Neural cell (in vitro differentiated cells): ENCODE measurements around the gene SETD2. TPM values are rescaled to one million over a fixed set of nuclear protein-coding genes. Genes with fewer than 3 reads are reported as not detected.

Source experiments
- H2AFZ ChIP-seq: fragments of 200-600, 300-800 bp; sonication (generic), shearing (Covaris generic); 2 replicates; pipeline ENCODE4 v1.6.0; 2014; ENCODE audit warnings: low read depth, mild to moderate bottlenecking, antibody characterized with exemption, low read length, moderate library complexity
- H3F3A ChIP-seq: fragments of 200-600 bp; shearing (Covaris generic); 2 replicates; pipeline ENCODE4 v1.6.1; 2016; ENCODE audit warnings: mild to moderate bottlenecking, moderate library complexity, mixed read lengths, antibody characterized with exemption, low read length; ENCODE audit not compliant: insufficient read depth, poor library complexity, severe bottlenecking
- H3K27ac ChIP-seq: fragments of 200-600, 300-800 bp; sonication (generic), shearing (Covaris generic); 2 replicates; pipeline ENCODE4 v1.5.1; 2014; ENCODE audit warnings: mild to moderate bottlenecking, low read length, moderate library complexity
- H3K27me3 ChIP-seq: fragments of 300-800, 200-600 bp; sonication (generic), shearing (Covaris generic); 2 replicates; pipeline ENCODE4 v1.6.0; 2014; ENCODE audit warnings: mild to moderate bottlenecking, low read depth, low read length, moderate library complexity; ENCODE audit not compliant: insufficient read depth
- H3K36me3 ChIP-seq: fragments of 300-800, 200-600 bp; sonication (generic), shearing (Covaris generic); 2 replicates; pipeline ENCODE4 v1.5.1; 2014; ENCODE audit warnings: mild to moderate bottlenecking, antibody characterized with exemption, low read length, moderate library complexity; ENCODE audit not compliant: insufficient read depth
- H3K4me2 ChIP-seq: fragments of 300-800, 200-600 bp; sonication (generic), shearing (Covaris generic); 2 replicates; pipeline ENCODE4 v1.6.0; 2014; ENCODE audit warnings: mild to moderate bottlenecking, low read length
- H3K4me3 ChIP-seq: fragments of 300-800, 200-600 bp; sonication (generic), shearing (Covaris generic); 2 replicates; pipeline ENCODE4 v1.5.1; 2014; ENCODE audit warnings: mild to moderate bottlenecking, low read length, moderate library complexity
- H3K79me2 ChIP-seq: fragments of 200-600 bp; shearing (Covaris generic); replicated peaks from 2 replicates; pipeline ENCODE4 v1.6.0; 2014; ENCODE audit warnings: mild to moderate bottlenecking, low read length, moderate library complexity; ENCODE audit not compliant: insufficient read depth
- H3K9ac ChIP-seq: fragments of 300-800, 200-600 bp; sonication (generic), shearing (Covaris generic); 2 replicates; pipeline ENCODE4 v1.6.1; 2016; ENCODE audit warnings: mild to moderate bottlenecking, low read length, mixed read lengths
- H3K9me2 ChIP-seq: fragments of 200-600 bp; shearing (Covaris generic); 2 replicates; pipeline ENCODE4 v1.6.1; 2016; ENCODE audit warnings: mild to moderate bottlenecking, low read length, mixed read lengths; ENCODE audit not compliant: insufficient read depth
- H3K9me3 ChIP-seq: fragments of 200-600, 300-800 bp; sonication (generic), shearing (Covaris generic); 2 replicates; pipeline ENCODE4 v1.6.1; 2016; ENCODE audit warnings: mild to moderate bottlenecking, mixed run types, low read length, moderate library complexity, mixed read lengths
- H4K20me1 ChIP-seq: fragments of 200-600 bp; shearing (Covaris generic); 2 replicates; pipeline ENCODE4 v1.6.1; 2016; ENCODE audit warnings: mild to moderate bottlenecking, mixed run types; ENCODE audit not compliant: insufficient read depth
- EP300 ChIP-seq: fragments of 450-650 bp; conservative IDR thresholded peaks from 2 replicates; pipeline ENCODE4 v1.6.1; 2014; ENCODE audit warnings: antibody characterized with exemption, mild to moderate bottlenecking, moderate library complexity; ENCODE audit not compliant: poor library complexity, severe bottlenecking
- EZH2 ChIP-seq: fragments of 200-600, 300-800 bp; shearing (Covaris generic), sonication (generic); IDR thresholded peaks from 2 replicates; pipeline ENCODE4 v1.6.1; 2014; ENCODE audit warnings: antibody characterized with exemption, low read length, borderline replicate concordance, mild to moderate bottlenecking; ENCODE audit not compliant: insufficient read depth, poor library complexity, severe bottlenecking
- MXI1 ChIP-seq: fragments of 450-650 bp; conservative IDR thresholded peaks from 2 replicates; pipeline ENCODE4 v1.6.1; 2014; ENCODE audit warnings: antibody characterized with exemption, mild to moderate bottlenecking; ENCODE audit not compliant: poor library complexity, severe bottlenecking
- POLR2AphosphoS5 ChIP-seq: IDR thresholded peaks from 2 replicates; pipeline ENCODE4 v1.6.1; 2012
- RAD21 ChIP-seq: fragments of 450-650 bp; conservative IDR thresholded peaks from 2 replicates; pipeline ENCODE4 v1.6.1; 2014; ENCODE audit warnings: antibody characterized with exemption, mild to moderate bottlenecking, moderate library complexity
- REST ChIP-seq: IDR thresholded peaks from 2 replicates; pipeline ENCODE4 v1.6.1; 2012; ENCODE audit warnings: borderline replicate concordance
- SMC3 ChIP-seq: fragments of 450-650 bp; conservative IDR thresholded peaks from 2 replicates; pipeline ENCODE4 v1.6.1; 2014; ENCODE audit warnings: antibody characterized with exemption, mild to moderate bottlenecking, moderate library complexity; ENCODE audit not compliant: poor library complexity
- TAF1 ChIP-seq: IDR thresholded peaks from 2 replicates; pipeline ENCODE4 v1.6.1; 2012; ENCODE audit warnings: low read depth
- polyA plus RNA-seq: library from polyadenylated mRNA; depleted of rRNA; stranded (reverse); fragments of >200 nt; gene quantifications from 2 replicates; pipeline ENCODE4 v1.2.3, GENCODE V29; 2014
- TF ChIP-seq, protein P1 (sequence below): fragments of 450-650 bp; IDR thresholded peaks from 2 replicates; pipeline ENCODE4 v1.5.1; 2014; ENCODE audit warnings: antibody characterized with exemption, mild to moderate bottlenecking, moderate library complexity; ENCODE audit not compliant: poor library complexity, severe bottlenecking

SETD2 gene
- polyA plus RNA-seq, 1 donor from 2014 or later, result 18.4 TPM

DNA sequence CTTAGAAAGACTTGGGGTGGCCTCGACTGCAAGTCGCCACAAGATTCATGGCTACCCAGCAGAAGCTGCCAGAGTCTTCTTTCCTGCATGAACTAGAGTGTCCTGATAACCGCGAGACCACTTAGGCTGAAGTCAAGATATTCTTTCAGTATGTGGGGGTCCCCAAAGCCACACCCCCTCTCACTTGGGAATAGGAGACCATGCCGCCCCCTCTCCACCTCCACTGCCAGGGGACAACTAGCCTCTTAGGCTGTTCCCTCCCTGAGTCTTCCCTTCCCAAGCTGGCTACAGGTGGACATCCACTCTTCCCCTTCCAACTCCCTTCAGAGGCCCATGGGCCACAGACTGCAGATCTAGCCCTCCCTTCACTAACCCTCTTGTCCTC is 186.1 kb downstream of the SETD2 start:
- Histone ChIP-seq H3F3A (no peaks in the 10 kb centered on the region), H4K20me1 (peaks cover 3% of the 10 kb centered on the region), H3K9me3 (no peaks in the 10 kb centered on the region), H3K27ac (no peak overlapping the region), H3K9ac (no peak overlapping the region), H3K27me3 (no peaks in the 10 kb centered on the region), H3K4me2 (no peak overlapping the region), H3K79me2 (peaks cover 30% of the 10 kb centered on the region), H3K4me3 (no peak overlapping the region), H3K36me3 (no peaks in the 10 kb centered on the region), H2AFZ (no peak overlapping the region), H3K9me2 (no peaks in the 10 kb centered on the region)
- TF ChIP-seq SMC3 (no peak), TAF1 (no peak), RAD21 (no peak), EZH2 (no peak), MXI1 (no peak), REST (no peak)
- TF ChIP-seq, protein P1, sequence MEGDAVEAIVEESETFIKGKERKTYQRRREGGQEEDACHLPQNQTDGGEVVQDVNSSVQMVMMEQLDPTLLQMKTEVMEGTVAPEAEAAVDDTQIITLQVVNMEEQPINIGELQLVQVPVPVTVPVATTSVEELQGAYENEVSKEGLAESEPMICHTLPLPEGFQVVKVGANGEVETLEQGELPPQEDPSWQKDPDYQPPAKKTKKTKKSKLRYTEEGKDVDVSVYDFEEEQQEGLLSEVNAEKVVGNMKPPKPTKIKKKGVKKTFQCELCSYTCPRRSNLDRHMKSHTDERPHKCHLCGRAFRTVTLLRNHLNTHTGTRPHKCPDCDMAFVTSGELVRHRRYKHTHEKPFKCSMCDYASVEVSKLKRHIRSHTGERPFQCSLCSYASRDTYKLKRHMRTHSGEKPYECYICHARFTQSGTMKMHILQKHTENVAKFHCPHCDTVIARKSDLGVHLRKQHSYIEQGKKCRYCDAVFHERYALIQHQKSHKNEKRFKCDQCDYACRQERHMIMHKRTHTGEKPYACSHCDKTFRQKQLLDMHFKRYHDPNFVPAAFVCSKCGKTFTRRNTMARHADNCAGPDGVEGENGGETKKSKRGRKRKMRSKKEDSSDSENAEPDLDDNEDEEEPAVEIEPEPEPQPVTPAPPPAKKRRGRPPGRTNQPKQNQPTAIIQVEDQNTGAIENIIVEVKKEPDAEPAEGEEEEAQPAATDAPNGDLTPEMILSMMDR, result no peak

- no peaks in the 10 kb centered on the region for H3K27me3 ChIP-seq
- H3K36me3 ChIP-seq, result no peaks in the 10 kb centered on the region
- peaks cover 3% of the 10 kb centered on the region for H4K20me1 ChIP-seq
- peaks cover 42% of the 10 kb centered on the region for H3K79me2 ChIP-seq
- no peaks in the 10 kb centered on the region for H3F3A ChIP-seq
- peak within 1 kb of the TSS; percentile 30 for H3K4me2 ChIP-seq
- H3K9me2 ChIP-seq, result no peaks in the 10 kb centered on the region
- peak within 1 kb of the TSS; percentile 94 for H3K9ac ChIP-seq
- peak within 1 kb of the TSS; percentile 93 for H3K4me3 ChIP-seq
- peak within 1 kb of the TSS; percentile 98 for H2AFZ ChIP-seq
- H3K27ac ChIP-seq, result peak within 1 kb of the TSS; percentile 96
- no peaks in the 10 kb centered on the region for H3K9me3 ChIP-seq
- TF ChIP-seq RAD21 (peak; percentile 27), MXI1 (peak; percentile 88), TAF1 (peak; percentile 90), SMC3 (peak; percentile 22), EP300 (peak; percentile 61), EZH2 (no peak), POLR2AphosphoS5 (peak; percentile 99), REST (peak; percentile 84)
- TF ChIP-seq, protein P1, result no peak
Measured at GRCh38 chr3:46976326-46977190, 187.4 kb downstream of the SETD2 start, which contains the start of gene CCDC12. Gene CCDC12, minus strand, starts transcription at chr3:46976745. Its CDS starts 13 bp downstream, at chr3:46976732.
